NT2/D1 (cell line): ENCODE results near the gene ABCC8.

Experiments used
- YY1 ChIP-seq: IDR thresholded peaks from 2 replicates; pipeline ENCODE4 v1.6.1; 2011; ENCODE audit not compliant: insufficient read length, insufficient read depth
- ZNF274 ChIP-seq: IDR thresholded peaks from 2 replicates; pipeline ENCODE4 v1.6.1; 2011; ENCODE audit warnings: mild to moderate bottlenecking, low read depth, low read length

GRCh38 chr11:17368551-17368950, 108.1 kb downstream of the ABCC8 start:
- no peak for TF ChIP-seq ZNF274
- TF ChIP-seq YY1: no peak
